ENCODE results near the gene CSTF1. TPM values are rescaled to one million over a fixed set of nuclear protein-coding genes. Genes with fewer than 3 reads are reported as not detected.

The CSTF1 gene
- total and polyA plus RNA-seq, 8 donors = 30.0 to 44.6 (median 41.5) TPM

DNA sequence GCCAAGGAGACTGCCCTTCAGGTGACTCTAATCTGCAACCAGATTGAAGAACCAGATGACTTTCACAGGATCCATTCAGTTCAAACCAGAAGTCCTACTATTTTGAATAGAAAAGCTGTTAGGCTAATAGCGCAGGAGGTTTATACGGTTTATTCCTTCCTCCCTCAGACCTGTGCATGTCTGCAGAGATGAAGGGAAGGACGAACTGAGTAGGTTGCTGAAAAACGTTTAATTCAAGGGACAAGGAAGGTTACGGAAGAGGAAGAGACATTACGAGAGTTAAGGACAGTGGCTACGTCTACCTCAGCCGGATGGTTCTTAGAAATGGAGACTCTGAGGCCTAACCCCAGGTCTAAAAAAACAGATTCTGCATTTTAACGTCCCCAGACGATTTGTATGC is 1.4 kb upstream of the CSTF1 start:
- H3K9me3 ChIP-seq = no peaks in the 10 kb centered on the region
- no peak for TF ChIP-seq CTCF (IDR thresholded peaks at IDR 0.05)
- DNase-seq (no peak), ATAC-seq (no peak)
- no peaks in the 10 kb centered on the region for H3K27me3 ChIP-seq
- peak overlapping the region; percentile 78 to 87 for H3K4me3 ChIP-seq
- intact Hi-C loops (cut with DNase I) = loop anchor here in 1 of 2 donors (10.0 kb wide), 1 partner anchor 64 kb away; no protein-coding TSS in a partner anchor
- H3K4me1 ChIP-seq = peaks cover 14 to 32% of the 10 kb centered on the region in 2 donors
- H3K27ac ChIP-seq = no peak overlapping the region
- H3K36me3 ChIP-seq = peaks cover 0 to 19% of the 10 kb centered on the region in 2 donors

DNA sequence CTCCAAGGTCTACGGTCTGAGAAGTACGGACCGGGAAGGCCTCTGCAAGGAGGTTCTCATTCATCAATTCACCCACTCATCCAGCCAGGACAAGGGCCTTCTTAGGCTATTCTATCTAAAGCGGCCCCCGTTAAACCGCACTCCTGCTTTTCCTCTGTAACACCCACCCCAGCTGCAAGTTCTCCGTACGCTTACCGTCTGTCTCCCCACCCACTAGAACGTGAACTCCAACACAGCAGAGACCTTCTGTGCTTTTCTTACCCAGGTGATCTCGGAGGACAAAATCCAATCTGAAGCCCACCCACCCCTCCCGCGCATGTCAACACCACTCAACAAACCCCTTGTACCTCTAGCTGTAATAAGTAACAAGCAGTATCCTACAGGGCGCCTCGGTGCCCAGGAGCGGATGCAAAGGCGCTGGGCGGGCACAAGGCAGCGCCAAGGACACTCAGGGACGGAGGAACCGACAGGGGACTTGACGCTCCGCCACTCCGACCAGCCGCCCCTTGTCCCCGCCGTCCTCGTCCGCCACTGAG is 781 bp upstream of the CSTF1 start:
- intact Hi-C loops (cut with DNase I) = loop anchor here in 1 of 2 donors (10.0 kb wide), 1 partner anchor 63 kb away; no protein-coding TSS in a partner anchor

GRCh38 chr20:56392881-56393482 is 537 bp downstream of the CSTF1 start:
- H3K36me3 ChIP-seq = peaks cover 0 to 34% of the 10 kb centered on the region in 2 donors
- H3K27me3 ChIP-seq = no peaks in the 10 kb centered on the region
- no peaks in the 10 kb centered on the region for H3K9me3 ChIP-seq
- intact Hi-C loops (cut with DNase I) = loop anchor here in 1 of 2 donors (10.0 kb wide), 1 partner anchor 62 kb away; no protein-coding TSS in a partner anchor
- DNase-seq (no peak), ATAC-seq (peak; percentile 2)
- peaks cover 14 to 32% of the 10 kb centered on the region in 2 donors for H3K4me1 ChIP-seq
- H3K4me3 ChIP-seq = peak overlapping the region; percentile 78 to 87
- H3K27ac ChIP-seq = peak overlapping the region; percentile 91 to 96
- no peak for TF ChIP-seq CTCF (IDR thresholded peaks at IDR 0.05)

More for the DNA sequence above, 781 bp upstream of the CSTF1 start:
- Histone ChIP-seq H3K4me1 (peaks cover 14 to 32% of the 10 kb centered on the region in 2 donors), H3K36me3 (peaks cover 0 to 21% of the 10 kb centered on the region in 2 donors), H3K27ac (peak overlapping the region; percentile 91 to 96), H3K9me3 (no peaks in the 10 kb centered on the region), H3K4me3 (peak overlapping the region; percentile 78 to 87), H3K27me3 (no peaks in the 10 kb centered on the region)
- TF ChIP-seq CTCF (IDR thresholded peaks at IDR 0.05) = no peak
- ATAC-seq = peak; percentile 47
- no peak for DNase-seq

GRCh38 chr20:56393653-56394052 is 1.2 kb downstream of the CSTF1 start:
- no peaks in the 10 kb centered on the region for H3K27me3 ChIP-seq
- no peak overlapping the region for H3K27ac ChIP-seq
- H3K36me3 ChIP-seq = peaks cover 0 to 36% of the 10 kb centered on the region in 2 donors
- no peaks in the 10 kb centered on the region for H3K9me3 ChIP-seq
- ATAC-seq = no peak
- no peak for DNase-seq
- peak overlapping the region in 1 of 2 donors; percentile 87 for H3K4me3 ChIP-seq
- peaks cover 14 to 32% of the 10 kb centered on the region in 2 donors for H3K4me1 ChIP-seq
- no peak for TF ChIP-seq CTCF (IDR thresholded peaks at IDR 0.05)
- intact Hi-C loops (cut with DNase I) = loop anchor here in 1 of 2 donors (10.0 kb wide), 1 partner anchor 61 kb away; no protein-coding TSS in a partner anchor

- H3K4me3 ChIP-seq = no peak overlapping the region
- DNase-seq = no peak
Observed at GRCh38 chr20:56395166-56395565, 2.7 kb downstream of the CSTF1 start.

More at GRCh38 chr20:56395166-56395565, 2.7 kb downstream of the CSTF1 start:
- H3K9me3 ChIP-seq = no peaks in the 10 kb centered on the region
- intact Hi-C loops (cut with DNase I) = loop anchor here in 1 of 2 donors (10.0 kb wide), 1 partner anchor 60 kb away; no protein-coding TSS in a partner anchor
- H3K4me1 ChIP-seq = peaks cover 14 to 41% of the 10 kb centered on the region in 2 donors
- ATAC-seq = no peak
- peaks cover 0 to 51% of the 10 kb centered on the region in 2 donors for H3K36me3 ChIP-seq
- no peak overlapping the region for H3K27ac ChIP-seq
- no peak for TF ChIP-seq CTCF (IDR thresholded peaks at IDR 0.05)
- H3K27me3 ChIP-seq = no peaks in the 10 kb centered on the region

Data from left lung (tissue), 10 donors.